Skin of body (tissue), 2 donors: ENCODE results near the gene KRTAP10-9. TPM values are rescaled to one million over a fixed set of nuclear protein-coding genes. Genes with fewer than 3 reads are reported as not detected.
"Not testable (repeated sequence)": the region's sequence is repeated elsewhere in the genome, so short reads cannot be mapped to it uniquely, and the experiment has no call there.

Experiments
- DNase-seq: peaks from one replicate; lab custom pipeline; 2025; lab: John Stamatoyannopoulos, UW
- total RNA-seq: library from RNA; depleted of rRNA; stranded (reverse); fragments of >200 nt; gene quantifications from one replicate; pipeline ENCODE4 v1.2.3, GENCODE V29; 2014

Gene KRTAP10-9
- total RNA-seq, result 0.20 TPM

DNA sequence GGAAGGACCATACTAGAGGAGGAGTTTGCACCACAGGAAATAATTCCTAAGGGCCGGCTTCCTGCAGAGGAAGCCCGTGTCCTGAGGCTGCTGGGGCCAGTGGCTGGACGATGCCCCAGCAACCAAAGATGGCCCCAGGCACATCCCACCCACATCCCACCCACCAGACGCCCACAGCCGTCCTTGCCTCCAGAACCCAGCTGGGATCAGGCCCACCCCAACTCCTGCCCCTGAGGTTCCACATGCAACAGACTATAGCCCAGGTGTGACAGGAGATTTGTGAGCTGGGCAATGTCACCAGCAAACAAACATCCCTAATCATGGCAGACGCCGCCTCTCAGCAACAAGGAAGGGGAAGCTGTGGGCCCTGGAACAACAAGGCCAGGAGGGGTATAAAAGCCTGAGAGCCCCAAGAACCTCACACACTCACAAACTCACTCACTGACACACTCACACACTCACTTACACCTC is at the start of gene KRTAP10-9:
Gene KRTAP10-9, plus strand, starts transcription at position 421 of the 471 bp plus-strand sequence. CDS start 79 bp downstream, outside the sequence.
- no peak for DNase-seq

GRCh38 chr21:44578371-44579055 is 48.4 kb upstream of the KRTAP10-9 start:
- DNase-seq, result no peak

- DNase-seq, result no peak
Observed at GRCh38 chr21:44579056-44579832, 47.6 kb upstream of the KRTAP10-9 start.

- DNase-seq, result no peak
Observed at GRCh38 chr21:44579833-44580144, 47.1 kb upstream of the KRTAP10-9 start.

DNA sequence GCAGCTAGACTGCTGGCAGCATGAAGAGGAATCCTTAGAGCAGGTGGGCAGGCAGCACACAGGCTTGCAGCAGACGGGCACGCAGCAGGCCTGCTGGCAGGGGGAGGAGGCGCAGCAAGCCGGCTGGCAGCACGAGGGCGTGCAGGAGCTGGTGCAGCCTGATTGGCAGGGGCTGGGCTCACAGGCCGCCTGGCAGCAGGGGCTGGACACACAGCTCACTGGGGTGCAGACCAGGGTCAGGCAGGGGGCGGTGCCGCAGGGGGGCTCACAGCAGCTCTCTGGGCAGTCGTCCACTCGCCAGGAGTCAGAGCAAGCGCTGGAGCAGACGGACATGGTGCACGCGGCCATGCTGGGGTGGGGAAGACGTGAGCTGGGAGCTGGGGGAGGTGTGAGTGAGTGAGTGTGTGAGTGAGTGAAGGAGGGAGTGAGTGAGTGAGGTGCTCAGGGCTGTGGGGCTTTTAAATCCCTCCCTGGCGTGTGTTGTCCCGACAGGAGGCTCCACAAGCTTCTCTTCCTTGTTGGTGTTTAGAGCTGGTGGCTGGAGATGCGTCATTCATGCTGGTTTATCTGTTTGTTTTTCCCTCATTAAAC is 46.6 kb upstream of the KRTAP10-9 start, which contains the start of gene KRTAP10-5:
Gene KRTAP10-5, minus strand, starts transcription at position 374 of the 591 bp plus-strand sequence. Its CDS starts 26 bp downstream, at position 348.
- DNase-seq, result not testable (repeated sequence)

DNA sequence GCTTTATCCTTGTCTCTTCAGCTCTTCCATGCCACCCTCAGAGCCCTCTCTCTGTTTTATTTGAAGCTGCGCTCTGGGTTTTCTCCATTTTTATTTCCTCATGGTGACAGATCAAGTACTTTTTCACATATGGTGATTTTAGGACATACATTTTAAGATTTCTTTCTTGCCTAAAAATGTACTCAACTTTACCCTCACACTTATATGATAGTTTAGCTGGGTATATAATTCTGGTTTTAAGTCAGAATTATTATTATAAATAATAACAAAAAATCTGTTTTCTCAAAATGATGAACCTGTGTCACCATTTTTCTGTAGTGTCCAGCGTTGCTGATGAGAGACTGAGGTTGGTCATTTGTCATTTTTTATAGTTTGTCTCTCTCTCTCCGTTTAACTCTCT is 45.7 kb upstream of the KRTAP10-9 start:
- no peak for DNase-seq

DNA sequence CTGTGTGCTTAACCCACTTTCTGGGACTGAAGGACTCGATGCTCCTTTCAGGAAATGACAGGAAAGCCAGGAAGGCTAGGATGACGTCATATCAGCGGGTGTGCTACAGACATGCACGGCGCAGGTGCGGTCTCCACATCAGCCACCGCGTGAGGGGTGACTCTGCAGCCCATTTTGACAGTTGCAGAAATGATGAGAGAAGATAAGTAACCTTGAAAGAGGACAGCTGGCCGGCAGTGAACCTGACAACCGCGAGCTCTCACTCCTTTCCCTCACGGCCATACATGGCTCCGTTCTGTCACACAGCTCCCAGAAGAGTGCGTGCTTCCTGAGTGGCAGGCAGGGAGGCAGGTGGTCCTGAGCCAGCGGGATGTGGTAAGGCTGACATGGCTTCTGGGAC is 44.8 kb upstream of the KRTAP10-9 start:
- no peak for DNase-seq

GRCh38 chr21:44583089-44583799 is 43.6 kb upstream of the KRTAP10-9 start:
- DNase-seq, result no peak

DNA sequence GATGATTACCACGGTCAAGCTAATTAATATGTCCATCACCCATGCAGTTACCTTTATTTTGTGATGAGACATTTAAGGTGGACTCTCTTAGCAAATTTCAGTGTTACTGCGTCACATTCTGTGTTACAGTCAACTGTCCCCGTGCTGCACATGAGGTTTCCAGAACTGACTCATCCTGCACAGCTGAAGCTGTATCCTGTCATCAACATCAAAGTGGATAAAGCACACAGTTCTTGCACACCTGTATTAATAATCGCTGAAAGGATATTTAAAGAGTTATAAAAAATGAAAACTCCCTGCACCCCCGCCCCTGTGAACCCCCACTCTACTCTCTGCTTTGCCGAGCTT is 43.1 kb upstream of the KRTAP10-9 start:
- no peak for DNase-seq

DNA sequence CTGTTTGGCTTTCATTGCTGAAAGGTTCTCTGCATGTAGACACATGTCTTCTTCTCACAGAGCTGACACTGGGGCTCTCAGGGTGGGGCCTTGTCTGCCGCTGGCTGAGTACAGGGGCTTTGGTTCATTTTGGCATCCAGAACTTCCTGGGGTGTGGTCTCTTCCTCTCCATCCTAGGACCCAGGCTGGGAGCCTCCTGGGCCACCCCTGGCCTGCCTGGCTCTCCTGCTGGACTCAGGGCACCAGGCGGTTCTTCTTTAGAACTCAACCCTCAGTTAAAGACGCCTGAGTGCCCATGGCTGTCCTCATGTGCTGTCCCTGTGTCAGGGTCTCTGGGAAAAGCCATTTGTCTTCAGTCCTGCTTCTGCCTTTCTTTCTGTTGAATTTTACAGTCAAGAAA is 41.0 kb upstream of the KRTAP10-9 start:
- DNase-seq, result no peak

DNA sequence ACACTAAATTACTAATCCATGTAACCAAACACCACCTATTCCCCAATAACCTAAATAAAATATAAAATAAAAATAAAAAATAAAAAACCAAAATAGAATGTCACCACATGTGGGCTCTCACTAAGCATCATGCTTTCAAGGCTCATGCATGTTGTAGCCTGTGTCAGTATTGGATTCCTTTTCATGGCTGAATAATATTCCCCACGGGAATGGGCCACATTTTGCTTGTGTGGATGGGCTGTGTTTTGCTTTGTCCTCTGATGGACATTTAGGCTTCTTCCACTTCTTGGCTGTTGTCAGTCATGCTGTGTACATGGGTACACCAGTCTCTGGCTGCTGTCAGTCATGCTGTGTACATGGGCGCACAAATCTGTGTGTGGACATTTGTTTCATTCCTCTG is 37.8 kb upstream of the KRTAP10-9 start:
- DNase-seq, result no peak

DNA sequence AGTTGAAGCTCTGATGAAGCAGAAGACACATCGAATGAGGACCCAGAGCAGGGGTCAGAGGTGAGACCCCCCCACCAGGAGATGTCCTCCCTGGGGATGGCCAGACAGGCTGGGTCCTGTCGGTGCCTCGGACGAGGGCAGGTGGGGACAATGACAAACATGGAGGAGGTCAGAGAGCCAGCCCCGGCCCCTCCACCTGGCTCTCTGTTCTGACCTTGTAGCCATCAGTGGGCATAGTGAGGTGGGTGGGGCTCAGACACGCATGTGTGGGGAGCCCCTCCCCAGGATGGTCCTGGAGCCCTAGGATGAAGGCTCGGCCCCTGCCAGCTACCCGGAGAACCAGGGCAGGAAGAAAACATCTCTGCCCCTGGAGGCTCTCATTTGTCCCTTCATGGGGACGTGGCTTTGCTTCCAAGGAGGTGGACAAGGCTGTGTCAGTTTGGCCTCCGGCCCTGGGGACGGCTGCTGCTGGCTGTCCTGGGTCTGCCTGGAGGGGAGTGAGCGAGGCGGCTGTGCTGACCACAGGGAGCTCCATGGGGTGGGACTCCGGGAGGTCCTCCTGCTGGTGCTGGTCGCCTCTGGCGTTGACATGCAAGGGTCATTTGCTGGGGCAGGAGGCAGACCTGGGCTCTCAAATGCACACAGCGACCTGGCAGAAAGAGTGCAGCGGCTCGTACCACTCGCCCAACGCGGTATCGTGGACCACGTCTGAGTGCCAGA is 37.1 kb upstream of the KRTAP10-9 start:
- DNase-seq, result no peak

DNA sequence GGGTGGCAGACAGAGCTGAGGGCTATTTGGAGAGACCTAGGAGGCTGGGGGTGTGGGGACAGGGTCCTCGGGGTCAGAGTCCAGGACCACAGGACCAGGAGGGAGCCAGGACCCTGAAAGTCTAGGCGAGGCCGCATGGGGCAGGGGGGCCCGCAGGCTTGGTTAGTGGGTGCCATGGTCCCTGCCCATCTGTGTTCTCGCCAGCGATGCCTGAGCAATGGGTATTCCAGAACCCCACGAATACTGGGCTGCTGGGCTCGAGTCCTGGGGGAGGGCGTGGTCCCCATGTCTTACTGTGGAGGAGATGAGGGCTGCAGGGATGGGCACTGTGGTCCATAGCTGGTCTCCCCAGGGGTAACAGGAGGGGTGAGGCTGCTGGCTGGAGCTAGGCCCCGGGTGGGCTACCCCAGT is 36.6 kb upstream of the KRTAP10-9 start:
- DNase-seq, result no peak

DNA sequence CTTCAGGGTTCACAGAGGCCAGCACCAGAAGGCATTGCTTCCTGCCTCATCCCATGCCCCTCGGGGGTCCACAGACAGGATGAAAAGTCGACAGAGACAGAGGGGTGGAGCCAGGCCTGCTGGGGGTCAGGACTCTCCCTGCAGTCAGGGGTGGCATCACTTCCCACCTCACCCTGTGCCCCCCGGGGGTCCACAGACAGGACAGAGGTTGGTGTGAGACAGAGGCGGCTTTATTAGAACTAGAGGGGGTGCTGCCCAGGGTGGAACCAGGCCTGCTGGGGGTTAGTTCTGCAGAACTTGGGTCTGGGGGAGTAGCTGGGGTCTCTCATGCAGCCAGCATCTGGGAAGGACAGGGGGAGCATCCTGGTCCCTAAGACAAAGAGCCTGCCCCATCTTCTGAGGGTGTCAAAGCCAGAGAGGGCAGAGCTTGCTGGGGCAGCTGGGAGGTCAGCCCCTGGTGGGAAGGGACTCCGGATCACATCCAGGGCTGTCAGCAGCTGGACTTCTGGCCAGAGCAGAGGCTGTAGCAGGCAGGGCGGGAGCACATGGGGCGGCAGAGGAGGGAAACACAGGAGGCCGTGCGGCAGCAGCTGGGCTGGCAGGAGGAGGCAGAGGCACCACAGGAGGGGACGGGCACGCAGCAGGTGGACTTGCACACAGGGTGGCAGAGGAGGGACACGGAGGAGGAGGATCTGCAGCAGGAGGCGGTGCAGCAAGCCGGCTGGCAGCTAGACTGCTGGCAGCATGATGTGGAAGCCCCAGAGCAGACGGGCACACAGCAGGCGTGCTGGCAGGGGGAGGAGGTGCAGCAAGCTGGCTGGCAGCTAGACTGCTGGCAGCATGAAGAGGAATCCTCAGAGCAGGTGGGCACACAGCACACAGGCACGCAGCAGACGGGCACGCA is 35.7 kb upstream of the KRTAP10-9 start:
- DNase-seq, result not testable (repeated sequence)

DNA sequence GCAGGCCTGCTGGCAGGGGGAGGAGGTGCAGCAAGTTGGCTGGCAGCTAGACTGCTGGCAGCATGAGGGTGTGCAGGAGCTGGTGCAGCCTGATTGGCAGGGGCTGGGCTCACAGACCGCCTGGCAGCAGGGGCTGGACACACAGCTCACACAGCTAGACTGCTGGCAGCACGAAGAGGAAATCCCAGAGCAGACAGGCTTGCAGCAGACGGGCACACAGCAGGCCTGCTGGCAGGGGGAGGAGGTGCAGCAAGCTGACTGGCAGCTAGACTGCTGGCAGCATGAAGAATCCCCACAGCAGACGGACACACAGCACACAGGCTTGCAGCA is 35.1 kb upstream of the KRTAP10-9 start:
- DNase-seq, result not testable (repeated sequence)

- no peak for DNase-seq
Observed at GRCh38 chr21:44592446-44593311, 34.2 kb upstream of the KRTAP10-9 start, which contains the start of gene KRTAP10-6. TSS of gene KRTAP10-6 (minus strand) at chr21:44592505. CDS start at chr21:44592484, 21 bp downstream.

DNA sequence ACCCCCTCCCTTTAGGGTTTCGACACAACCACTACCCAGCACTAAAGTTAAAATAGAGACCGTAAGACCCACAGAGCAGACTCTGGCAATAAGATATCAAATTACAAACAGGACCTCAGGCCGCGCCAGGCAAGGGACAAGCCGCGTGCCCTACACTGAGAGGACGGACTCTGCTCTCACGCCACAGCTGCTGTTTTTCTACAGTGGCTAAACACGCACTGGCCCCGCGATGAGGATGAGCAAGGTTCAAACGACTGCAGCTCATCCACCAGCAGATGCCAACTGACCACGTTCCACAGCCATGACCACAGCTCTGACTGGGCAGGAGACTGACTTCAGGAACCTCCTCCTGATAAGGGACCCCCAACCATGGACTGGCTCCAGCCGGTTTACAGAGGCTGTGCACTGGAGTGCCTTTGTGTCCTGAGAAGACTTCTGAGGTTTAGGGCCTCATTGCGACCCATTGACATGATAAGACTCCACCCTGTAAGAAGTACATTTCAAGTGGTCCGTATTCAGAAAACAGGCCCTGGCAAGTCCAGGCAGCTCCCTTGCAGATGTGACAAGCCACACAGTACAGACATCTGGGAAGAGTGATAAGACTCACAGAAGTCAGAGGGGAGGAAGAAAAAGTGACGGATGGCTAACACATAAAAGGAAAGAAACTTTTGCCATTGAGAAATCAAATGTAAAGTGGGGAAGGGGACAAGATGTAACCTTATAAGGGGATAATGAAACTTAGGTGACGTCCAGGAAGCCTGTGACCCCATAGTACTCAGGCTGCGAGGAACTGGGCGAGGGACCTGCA is 33.1 kb upstream of the KRTAP10-9 start:
- DNase-seq, result no peak

DNA sequence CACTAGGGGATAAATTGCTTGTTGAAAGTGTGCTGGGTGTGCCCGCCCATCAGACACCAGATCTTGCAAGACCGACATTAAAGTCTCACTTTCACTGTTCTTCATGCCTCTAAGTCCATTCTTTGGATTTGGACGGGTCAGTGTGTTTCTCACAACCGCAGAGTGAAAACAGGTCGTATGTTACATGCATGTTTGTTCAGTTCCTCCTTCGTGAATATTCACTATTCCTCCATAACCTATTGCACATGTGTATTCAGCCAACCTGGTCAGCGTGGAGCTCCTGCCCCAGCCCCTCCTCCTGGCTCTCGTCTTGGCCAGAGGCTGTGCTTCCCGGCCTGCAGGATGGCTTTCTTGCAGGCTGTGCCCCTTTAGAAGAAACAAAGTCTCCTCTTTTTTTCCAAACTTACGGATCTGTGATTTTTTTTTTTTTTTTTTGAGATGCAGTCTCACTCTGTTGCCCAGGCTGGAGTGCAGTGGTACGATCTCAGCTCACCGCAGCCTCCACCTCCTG is 32.4 kb upstream of the KRTAP10-9 start:
- DNase-seq, result no peak
